Measurements from ENCODE around the gene RHOB.

DNA sequence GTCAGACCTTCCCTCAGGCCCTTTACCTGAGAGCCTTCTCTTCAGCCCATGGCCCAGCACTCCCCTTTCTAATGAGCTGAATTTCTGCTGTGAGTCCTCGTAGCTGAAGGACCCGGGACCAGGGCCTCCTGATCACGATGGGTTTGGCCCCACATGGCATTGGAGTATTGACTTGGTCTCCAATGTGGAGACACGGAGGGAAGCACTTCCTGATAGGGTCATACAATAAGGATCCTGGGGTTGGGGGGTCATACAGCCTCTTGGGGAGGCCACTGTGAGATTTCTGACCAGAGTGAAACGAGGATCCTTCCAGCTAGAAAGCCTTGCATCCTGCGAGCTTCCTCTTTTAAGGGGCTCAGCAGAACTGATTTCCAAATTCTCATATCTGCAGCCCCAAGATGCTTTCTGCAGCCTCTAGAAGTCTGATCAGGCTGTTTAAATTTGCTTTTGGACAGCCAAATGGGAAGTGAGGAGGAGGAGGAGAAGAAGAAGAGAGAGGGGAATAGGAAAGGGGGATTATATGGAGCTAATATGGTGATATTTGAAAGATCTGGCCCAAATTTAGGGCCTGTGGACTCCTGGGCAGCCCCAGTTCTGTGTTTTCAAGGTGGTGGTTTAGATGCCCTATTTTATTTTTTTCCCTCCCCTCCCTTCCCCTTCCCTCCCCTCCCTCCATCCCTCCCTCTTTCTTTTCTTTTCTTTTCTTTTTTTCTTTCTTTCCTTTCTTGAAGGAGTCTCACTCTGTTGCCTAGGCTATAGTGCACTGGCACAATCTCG, 38.9 kb downstream of the RHOB start:
- TF ChIP-seq, protein P1, sequence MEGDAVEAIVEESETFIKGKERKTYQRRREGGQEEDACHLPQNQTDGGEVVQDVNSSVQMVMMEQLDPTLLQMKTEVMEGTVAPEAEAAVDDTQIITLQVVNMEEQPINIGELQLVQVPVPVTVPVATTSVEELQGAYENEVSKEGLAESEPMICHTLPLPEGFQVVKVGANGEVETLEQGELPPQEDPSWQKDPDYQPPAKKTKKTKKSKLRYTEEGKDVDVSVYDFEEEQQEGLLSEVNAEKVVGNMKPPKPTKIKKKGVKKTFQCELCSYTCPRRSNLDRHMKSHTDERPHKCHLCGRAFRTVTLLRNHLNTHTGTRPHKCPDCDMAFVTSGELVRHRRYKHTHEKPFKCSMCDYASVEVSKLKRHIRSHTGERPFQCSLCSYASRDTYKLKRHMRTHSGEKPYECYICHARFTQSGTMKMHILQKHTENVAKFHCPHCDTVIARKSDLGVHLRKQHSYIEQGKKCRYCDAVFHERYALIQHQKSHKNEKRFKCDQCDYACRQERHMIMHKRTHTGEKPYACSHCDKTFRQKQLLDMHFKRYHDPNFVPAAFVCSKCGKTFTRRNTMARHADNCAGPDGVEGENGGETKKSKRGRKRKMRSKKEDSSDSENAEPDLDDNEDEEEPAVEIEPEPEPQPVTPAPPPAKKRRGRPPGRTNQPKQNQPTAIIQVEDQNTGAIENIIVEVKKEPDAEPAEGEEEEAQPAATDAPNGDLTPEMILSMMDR (IDR thresholded peaks at IDR 0.05; ENCODE audit: low read depth, low read length, poor library complexity, severe bottlenecking), result no peak
- TF ChIP-seq EZH2phosphoT487 (IDR thresholded peaks at IDR 0.05; ENCODE audit: borderline replicate concordance, low read length), result no peak
